LoVo (cell line): ENCODE results near the gene LAP3.
A peak's percentile ranks its signal among the peaks of the same experiment; 100 is the strongest.
"Not testable (repeated sequence)": the region's sequence is repeated elsewhere in the genome, so short reads cannot be mapped to it uniquely, and the experiment has no call there.

Experiments
- DNase-seq: peaks from one replicate; pipeline ENCODE4 v3.0.0-alpha.2; 2016; ENCODE audit warnings: low spot score

Gene LAP3

DNA sequence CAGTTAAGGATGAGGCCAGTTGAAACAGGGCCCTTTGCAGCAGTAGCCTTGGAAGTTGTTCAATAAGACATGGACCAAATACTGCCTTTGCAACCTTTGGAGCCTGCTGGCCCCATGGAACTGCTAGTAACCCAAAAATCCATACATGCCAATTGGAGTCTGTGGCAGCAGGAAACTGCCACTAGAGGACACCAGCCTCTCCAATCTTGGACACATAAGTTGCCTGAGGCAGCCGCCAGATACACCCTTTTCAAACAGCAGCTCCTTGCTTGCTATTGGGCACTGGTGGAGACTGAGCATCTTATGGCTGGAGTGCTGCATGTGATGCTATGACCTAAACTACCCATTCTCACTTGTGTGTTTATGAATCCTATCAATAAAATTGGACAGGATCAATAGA, 14.8 kb upstream of the LAP3 start:
- no peak for DNase-seq

- no peak for DNase-seq
These were observed 11.2 kb upstream of the LAP3 start for GRCh38 chr4:17565846-17566245.

DNA sequence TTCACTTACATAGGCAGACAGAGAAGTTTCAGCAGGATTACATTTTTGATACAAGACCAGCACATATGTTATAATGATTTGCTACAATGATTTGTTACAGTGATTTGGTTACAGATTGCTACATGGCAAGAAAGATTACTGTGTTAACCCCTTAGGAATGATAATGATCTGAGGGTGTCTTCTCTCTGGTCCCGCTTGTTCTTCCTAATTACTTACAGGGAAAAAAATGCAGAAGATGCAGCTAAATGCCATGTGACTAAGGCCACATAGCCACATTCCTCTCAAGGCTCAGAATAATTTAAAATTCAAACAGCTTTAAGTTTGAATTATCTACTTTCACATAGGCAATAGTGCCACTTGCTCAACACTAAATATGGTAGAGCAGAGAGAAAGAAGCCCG, 9.7 kb upstream of the LAP3 start:
- no peak for DNase-seq

DNA sequence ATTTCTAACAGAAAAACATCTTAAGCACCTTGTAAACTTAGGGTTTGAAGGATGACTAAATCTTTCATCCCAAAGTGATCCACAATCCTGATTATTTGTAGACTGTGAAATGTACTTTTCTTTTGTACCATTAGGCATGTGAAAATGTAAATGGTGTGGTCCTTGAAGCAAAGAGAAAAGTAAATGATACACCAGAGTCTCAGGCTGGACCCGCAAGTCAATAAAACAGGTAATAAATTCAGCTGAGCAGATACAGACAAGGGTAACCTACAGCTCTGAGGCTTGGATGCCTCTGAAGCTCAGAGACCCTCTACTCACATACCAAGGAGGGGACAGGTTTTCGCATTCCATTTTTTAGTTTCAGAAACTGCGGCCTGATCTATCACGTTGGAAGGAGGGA, 2.8 kb upstream of the LAP3 start:
- no peak for DNase-seq

DNA sequence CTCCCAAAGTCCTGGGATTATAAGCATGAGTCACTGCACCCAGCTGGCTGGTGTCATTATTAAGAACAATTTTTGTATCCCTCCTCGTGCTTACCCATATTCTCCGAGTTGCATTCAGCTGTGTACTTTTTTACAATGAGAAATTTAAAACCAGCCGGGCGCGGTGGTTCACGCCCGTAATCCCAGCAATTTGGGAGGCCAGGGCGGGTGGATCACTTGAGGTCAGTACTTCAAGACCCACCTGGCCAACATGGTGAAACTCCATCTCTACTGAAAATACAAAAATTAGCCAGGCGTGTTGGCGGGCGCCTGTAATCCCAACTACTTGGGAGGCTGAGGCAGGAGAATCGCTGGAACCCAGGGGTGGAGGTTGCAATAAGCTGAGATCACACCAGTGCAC, 1.8 kb upstream of the LAP3 start:
- not testable (repeated sequence) for DNase-seq

GRCh38 chr4:17577665-17578481, 875 bp downstream of the LAP3 start:
- DNase-seq: peak; percentile 33

- DNase-seq: peak; percentile 2
These were observed 1.5 kb downstream of the LAP3 start for GRCh38 chr4:17578482-17578891.

DNA sequence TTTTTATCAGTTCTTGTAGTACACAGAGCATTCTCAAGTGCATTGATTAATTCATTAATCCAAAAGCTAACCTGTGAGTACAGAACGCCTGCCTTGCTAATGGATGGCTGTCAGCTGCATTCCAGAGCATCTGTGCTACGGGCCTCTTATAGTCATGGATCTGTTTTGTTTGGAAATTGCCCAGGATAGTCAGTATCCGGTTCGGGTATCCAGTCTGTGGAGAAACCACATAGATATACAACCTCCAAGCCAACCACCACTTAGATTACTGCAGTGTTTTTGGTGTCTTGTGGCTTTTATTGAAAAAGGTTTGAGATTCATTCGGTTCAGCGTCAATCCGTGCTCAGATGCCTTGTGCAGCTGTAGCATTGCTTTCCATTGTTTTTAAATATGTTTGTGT, 4.0 kb downstream of the LAP3 start:
- no peak for DNase-seq

DNA sequence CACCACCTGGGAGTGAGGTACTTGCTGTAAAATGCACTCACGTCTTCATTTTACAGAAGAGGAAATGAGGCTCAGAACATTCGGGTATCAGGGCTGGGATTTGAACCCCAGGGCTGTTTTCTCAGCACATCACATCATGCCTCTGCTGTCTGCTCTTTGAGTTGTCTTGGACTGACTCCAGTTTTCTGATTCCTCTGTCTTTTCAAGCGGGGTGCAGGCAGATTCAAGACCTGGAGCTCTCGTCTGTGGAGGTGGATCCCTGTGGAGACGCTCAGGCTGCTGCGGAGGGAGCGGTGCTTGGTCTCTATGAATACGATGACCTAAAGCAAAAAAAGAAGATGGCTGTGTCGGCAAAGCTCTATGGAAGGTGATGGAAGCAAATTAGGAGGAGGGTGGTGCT, 6.3 kb downstream of the LAP3 start:
- DNase-seq: no peak

GRCh38 chr4:17583941-17584340, 6.9 kb downstream of the LAP3 start:
- no peak for DNase-seq

DNA sequence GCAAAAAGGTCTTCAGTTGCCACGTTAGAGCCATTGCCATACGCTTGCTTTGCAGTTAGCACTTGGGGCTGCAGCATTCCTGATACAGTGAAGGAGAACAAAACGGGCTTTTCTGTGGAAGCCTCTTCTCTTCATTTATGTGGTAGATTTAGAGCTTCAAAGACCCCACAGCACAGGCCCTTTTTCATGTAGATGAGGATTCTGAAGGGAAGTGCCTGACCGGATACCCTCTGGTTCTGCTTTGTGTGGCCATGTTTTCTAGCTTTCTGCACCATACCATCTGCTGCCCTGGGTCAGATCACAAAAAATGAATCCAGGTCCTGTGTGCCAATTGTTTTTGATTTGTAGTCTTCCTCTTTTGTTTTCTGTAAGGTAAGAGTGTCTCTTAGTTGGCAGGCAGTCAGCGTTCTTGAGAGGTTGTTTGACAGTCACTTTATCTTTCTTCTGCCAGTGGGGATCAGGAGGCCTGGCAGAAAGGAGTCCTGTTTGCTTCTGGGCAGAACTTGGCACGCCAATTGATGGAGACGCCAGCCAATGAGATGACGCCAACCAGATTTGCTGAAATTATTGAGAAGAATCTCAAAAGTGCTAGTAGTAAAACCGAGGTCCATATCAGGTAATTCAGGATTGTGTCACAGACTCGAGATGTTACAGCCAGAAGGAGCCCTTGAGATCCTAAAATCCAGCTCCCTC, 7.7 kb downstream of the LAP3 start:
- no peak for DNase-seq

- no peak for DNase-seq
These were observed 10.3 kb downstream of the LAP3 start for GRCh38 chr4:17587094-17587822.

GRCh38 chr4:17589355-17589754, 12.4 kb downstream of the LAP3 start:
- no peak for DNase-seq

DNA sequence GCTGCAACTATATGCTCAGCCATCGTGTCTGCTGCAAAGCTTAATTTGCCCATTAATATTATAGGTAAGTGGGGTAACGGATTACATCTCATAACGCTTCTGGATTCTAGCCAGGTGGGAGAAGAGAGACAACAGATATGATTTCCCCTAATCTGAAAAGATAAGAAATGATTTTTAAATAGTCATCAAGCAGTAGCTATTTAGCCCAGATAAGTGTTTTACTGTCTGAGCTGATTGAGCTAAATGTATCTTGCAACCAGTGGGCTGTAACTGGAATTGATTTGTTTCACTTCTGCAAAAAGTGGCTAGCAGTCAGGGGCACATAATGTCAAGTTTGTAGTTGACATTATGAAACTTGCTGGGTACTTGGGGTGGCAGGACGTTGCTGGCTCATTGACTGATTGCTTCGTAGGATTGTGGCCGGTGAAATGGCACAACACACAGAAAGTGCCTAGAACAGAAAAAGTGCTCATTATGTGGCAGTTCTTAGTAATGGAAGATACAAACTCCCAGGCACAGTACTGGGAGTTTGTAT, 18.5 kb downstream of the LAP3 start:
- no peak for DNase-seq

- no peak for DNase-seq
These were observed 20.5 kb downstream of the LAP3 start for GRCh38 chr4:17597517-17597916.

GRCh38 chr4:17599826-17600225, 22.8 kb downstream of the LAP3 start:
- no peak for DNase-seq

- DNase-seq: no peak
These were observed 28.2 kb downstream of the LAP3 start for GRCh38 chr4:17605236-17605635.

- DNase-seq: no peak
These were observed 36.9 kb downstream of the LAP3 start for GRCh38 chr4:17613761-17614415.

DNA sequence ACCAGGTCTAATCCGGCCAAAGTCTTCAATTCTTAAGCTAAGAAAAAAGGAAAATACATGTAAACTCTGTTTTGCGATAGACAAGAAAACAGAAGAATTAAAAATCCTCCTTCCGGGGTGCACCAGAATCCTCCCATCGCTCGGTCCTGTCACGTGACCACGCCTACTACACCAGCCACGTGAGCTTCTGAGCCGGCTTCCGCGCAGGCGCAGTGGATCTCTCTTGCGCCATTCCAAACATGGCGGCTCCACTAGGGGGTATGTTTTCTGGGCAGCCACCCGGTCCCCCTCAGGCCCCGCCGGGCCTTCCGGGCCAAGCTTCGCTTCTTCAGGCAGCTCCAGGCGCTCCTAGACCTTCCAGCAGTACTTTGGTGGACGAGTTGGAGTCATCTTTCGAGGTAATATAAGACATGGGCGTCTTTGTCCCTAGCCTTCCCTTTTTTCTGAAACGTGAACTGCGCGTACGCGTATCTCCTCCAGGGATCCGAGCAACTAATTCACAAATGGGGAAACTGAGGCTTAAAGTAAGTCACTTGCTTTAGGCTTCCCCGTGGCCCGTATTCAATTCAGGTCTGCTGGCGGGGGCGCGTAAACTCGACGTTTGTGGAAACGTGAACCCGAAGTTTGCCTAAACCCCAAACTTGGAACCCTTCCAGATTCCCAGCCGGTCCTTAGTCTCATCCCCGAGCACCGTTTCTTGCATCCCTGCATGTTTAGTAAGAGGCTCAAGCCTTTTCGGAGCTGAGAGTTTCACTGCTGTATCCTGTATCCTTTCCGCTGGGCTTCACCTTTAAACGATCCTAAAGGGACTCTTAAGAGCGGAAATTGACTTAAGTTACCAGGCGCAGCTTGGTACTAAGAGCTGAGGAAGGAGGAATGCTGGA, 37.7 kb downstream of the LAP3 start, which contains the start of gene MED28:
TSS of gene MED28 (plus strand) at position 226 of the 884 bp plus-strand sequence. CDS start at position 240, 14 bp downstream.
- DNase-seq: peak; percentile 96

DNA sequence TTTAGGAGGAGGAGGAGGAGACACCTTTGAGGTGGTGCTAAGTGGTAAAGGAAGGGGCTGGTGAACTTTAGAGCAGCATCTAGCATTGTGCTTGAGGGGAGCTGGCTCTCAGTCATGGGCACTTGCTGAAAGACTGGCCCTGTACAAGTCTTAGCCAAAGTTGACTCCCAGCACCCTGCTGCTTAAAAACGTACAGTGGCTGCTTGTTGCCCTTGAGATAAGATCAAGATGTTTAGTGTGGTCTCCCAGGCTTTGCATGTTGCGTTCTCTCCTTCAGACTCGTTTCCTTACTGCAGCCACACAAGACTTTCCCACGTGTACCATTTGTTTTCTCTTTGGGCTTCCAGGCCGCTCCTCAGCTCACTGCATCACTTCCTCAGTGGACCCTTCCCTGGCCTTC, 39.3 kb downstream of the LAP3 start:
- no peak for DNase-seq

- DNase-seq: no peak
These were observed 41.9 kb downstream of the LAP3 start for GRCh38 chr4:17618926-17619325.
